ENCODE data around the gene MS4A6A.

Gene MS4A6A

DNA sequence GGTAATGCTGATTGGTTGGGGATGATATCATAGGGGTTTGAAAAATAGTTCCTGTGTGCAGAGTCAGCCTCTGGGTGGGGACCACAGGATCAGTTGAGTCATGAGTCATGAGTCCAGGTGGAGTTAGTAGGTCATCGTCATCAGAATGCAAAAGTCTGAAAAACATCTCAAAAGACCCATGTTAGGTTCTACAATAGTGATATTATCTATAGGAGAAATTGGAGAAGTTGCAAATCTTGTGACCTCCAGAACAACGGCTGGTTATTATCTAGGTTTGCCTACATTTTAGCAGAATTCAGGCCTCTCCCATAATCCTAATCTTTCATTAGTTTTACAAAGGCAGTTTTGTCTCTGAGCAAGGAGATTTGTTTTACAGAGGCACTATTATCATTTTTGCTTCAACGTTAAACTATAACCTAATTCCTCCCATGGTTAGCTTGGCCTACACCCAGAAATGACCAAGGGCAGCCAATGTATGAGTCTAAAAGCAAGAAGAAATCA, 55.5 kb downstream of the MS4A6A start:
- no peak for DNase-seq

DNA sequence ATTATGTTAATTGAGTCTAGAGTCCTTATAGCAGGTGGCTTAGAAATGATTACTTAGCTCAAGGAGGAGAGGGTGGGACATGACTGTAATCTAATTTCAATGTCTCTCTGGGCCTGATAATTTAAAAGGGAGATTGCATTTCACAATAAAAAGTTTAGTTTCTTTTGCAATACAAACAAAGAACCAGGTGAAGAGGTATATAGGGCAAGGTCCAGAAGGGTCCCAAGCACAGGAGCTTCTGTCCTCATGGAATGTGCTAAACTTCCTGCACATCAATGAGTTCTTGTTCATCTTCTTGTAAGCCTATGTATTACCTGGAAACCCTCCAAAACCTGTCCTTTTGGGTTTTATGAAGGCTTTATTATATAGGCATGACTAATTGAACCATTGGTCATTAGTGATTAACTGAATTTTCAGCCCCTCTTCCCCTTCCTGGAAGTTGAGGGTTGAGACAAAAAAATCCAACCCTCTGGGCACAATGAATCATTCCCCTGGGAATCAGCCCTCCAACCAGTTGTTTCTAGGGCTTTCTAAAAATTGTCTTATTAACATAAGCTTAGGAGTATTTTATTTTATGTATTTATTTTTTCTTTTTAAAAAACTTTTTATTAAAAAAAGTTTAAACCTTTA, 56.8 kb downstream of the MS4A6A start:
- no peak for DNase-seq

DNA sequence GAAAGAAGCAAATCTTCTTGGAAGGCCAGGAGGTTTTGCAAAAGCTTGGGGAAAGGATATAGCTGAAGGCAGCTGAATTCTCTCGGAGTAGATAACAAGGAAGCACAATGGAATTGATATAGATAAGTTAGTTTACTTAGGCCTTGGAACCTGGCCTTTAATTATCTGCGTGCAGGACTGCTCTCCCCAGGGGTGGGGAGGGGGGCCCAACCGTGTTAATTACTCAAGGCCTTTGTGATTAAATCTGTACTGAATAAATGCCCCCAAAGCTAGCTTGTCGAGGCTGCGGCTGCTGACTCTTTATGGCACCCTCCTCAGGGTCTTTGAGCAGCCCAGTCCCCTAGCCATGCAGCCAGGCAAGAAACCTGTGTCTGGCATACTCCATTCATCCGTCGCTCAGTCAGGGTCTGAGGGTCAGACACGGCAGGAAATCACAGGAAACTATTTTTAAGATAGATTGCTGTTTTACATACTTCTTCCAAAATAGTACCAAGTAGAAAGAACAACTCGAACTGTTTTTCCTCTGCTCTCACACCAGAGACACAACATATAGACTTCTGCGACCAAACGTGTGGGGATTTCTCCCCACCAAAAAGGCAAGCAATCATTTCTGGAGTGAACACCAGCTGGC, 58.0 kb downstream of the MS4A6A start:
- DNase-seq, result no peak

Data from CD4-positive, alpha-beta T cell treated with Interleukin-12 subunit alpha and Interleukin-12 subunit beta, for 1 hour (primary cell).